Nephron (organoid): ENCODE measurements around the gene CYBA.

Experiments
- H3K27ac Mint-ChIP-seq, 3 experiments: 2 replicates each; pipeline ENCODE4 v1.8.0; 2020; ENCODE audit warnings: mixed read lengths in 3 of 3, mild to moderate bottlenecking in 2 of 3, moderate library complexity in 1 of 3
- H3K27me3 Mint-ChIP-seq: 2 replicates; pipeline ENCODE4 v1.8.0; 2021; ENCODE audit warnings: low read depth, mild to moderate bottlenecking, moderate library complexity, mixed read lengths
- H3K36me3 Mint-ChIP-seq: 2 replicates; pipeline ENCODE4 v1.8.0; 2020; ENCODE audit warnings: low read depth, mixed read lengths
- H3K4me1 Mint-ChIP-seq: 2 replicates; pipeline ENCODE4 v1.8.0; 2020; ENCODE audit warnings: mixed read lengths
- H3K4me3 Mint-ChIP-seq, 3 experiments: 2 replicates each; pipeline ENCODE4 v1.8.0; 2020; ENCODE audit warnings: mild to moderate bottlenecking in 3 of 3, mixed read lengths in 3 of 3, moderate library complexity in 2 of 3
- H3K9me3 Mint-ChIP-seq: 2 replicates; pipeline ENCODE4 v1.8.0; 2020; ENCODE audit warnings: mixed read lengths
- CTCF ChIP-seq, 3 experiments: fragments of 200-600 bp; sonication (generic); IDR thresholded peaks; one replicate each; pipeline ENCODE4 v1.5.0; 2021; ENCODE audit warnings: antibody characterized with exemption in 3 of 3; ENCODE audit not compliant: unreplicated experiment in 3 of 3

Gene CYBA

DNA sequence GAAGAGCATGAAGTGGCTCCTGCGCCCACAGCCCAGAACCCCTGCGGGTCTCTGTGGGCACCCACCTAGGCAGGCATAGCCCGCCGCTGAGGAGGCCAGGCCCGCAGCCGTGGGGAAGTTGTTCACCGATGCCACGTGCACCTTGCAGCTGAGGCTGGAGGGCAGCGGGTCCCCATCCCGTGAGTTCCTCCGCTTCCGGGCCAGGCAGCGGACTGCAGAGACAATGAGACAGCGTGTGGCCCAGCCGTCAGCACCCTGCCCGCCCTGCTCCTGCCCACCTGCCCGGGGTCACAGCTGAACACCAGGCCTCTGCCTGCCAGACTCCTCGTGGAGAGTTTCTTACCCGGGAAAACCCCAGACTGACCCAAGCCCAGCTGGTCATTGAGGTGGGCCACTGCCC, 6.5 kb upstream of the CYBA start:
- H3K9me3 Mint-ChIP-seq: no peaks in the 10 kb centered on the region
- no peak overlapping the region for H3K27ac Mint-ChIP-seq
- H3K27me3 Mint-ChIP-seq: no peaks in the 10 kb centered on the region
- no peak for TF ChIP-seq CTCF (IDR thresholded peaks at IDR 0.05; ENCODE audit: unreplicated experiment in 3 of 3)
- no peak overlapping the region for H3K4me3 Mint-ChIP-seq
- peaks cover 8% of the 10 kb centered on the region for H3K36me3 Mint-ChIP-seq
- peaks cover 9% of the 10 kb centered on the region for H3K4me1 Mint-ChIP-seq

DNA sequence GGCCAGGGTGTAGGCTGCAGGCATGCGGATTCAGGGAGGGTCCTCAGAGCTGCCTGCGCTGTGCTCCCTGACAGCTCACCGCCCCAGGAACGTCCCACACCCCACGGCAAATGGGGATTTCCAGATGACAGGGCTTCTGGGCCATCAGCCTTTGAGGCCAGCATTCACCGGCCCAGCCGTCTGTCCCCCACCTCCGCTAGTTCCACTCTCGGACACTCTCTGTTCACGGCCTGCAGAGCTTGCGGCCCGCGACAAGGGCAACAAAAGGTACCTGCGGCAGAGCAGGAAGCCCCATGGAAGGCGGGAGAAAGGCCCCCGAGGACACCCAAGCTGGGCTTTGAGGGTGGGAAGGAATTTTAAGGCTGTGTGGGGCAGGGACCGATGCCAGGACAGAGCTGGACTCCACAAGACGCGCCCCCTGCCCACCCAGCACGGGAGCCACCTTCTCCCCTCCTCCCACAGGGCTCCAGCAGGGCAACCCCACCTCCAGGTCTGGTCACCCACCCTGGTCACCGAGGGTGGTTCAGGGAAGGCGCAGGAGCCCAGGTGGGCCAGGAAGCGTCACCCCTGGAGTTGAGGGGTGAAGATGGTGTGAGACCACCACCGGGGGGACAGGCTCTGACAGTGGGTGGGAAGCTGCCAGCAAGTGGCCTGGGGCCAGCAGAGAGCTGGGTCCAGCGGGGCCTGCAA, 5.6 kb upstream of the CYBA start:
- no peak for TF ChIP-seq CTCF (IDR thresholded peaks at IDR 0.05; ENCODE audit: unreplicated experiment in 3 of 3)
- Mint-ChIP-seq H3K36me3 (peaks cover 8% of the 10 kb centered on the region), H3K4me3 (no peak overlapping the region), H3K9me3 (no peaks in the 10 kb centered on the region), H3K27ac (no peak overlapping the region), H3K27me3 (no peaks in the 10 kb centered on the region), H3K4me1 (peaks cover 3% of the 10 kb centered on the region)

DNA sequence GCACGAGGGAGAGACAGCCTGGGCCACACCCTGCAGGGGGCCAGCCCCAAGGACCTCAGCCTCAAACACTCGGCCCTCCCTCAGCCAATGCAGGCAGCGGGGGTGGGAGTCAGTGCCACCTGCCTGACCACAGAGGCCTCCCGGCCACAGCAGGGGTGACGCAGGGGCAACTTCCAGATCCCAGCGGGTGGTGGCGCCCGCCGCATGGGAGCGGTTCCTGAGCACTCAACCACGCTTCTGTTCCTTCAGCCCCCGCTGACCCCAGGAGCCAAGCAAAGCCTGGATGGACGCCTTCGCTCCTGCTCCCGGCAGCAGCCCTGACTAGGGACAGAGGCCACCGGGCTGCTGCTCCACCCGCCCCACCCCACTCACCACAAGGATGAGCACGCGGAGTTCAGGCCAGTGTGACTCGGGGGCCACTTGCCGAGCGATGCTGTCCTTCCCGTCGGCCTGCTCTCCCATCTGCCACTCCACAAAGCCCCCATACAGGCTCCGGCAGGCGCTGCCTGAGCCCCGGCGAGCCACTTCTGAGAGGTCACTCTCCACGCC, 5.0 kb upstream of the CYBA start:
- no peak overlapping the region for H3K27ac Mint-ChIP-seq
- H3K4me1 Mint-ChIP-seq: no peaks in the 10 kb centered on the region
- H3K36me3 Mint-ChIP-seq: peaks cover 8% of the 10 kb centered on the region
- no peaks in the 10 kb centered on the region for H3K9me3 Mint-ChIP-seq
- no peak for TF ChIP-seq CTCF (IDR thresholded peaks at IDR 0.05; ENCODE audit: unreplicated experiment in 3 of 3)
- no peaks in the 10 kb centered on the region for H3K27me3 Mint-ChIP-seq
- H3K4me3 Mint-ChIP-seq: no peak overlapping the region

GRCh38 chr16:88655053-88655732, 4.3 kb upstream of the CYBA start:
- no peaks in the 10 kb centered on the region for H3K9me3 Mint-ChIP-seq
- peaks cover 8% of the 10 kb centered on the region for H3K36me3 Mint-ChIP-seq
- no peaks in the 10 kb centered on the region for H3K27me3 Mint-ChIP-seq
- no peak for TF ChIP-seq CTCF (IDR thresholded peaks at IDR 0.05; ENCODE audit: unreplicated experiment in 3 of 3)
- no peak overlapping the region for H3K27ac Mint-ChIP-seq
- H3K4me1 Mint-ChIP-seq: no peaks in the 10 kb centered on the region
- no peak overlapping the region for H3K4me3 Mint-ChIP-seq

DNA sequence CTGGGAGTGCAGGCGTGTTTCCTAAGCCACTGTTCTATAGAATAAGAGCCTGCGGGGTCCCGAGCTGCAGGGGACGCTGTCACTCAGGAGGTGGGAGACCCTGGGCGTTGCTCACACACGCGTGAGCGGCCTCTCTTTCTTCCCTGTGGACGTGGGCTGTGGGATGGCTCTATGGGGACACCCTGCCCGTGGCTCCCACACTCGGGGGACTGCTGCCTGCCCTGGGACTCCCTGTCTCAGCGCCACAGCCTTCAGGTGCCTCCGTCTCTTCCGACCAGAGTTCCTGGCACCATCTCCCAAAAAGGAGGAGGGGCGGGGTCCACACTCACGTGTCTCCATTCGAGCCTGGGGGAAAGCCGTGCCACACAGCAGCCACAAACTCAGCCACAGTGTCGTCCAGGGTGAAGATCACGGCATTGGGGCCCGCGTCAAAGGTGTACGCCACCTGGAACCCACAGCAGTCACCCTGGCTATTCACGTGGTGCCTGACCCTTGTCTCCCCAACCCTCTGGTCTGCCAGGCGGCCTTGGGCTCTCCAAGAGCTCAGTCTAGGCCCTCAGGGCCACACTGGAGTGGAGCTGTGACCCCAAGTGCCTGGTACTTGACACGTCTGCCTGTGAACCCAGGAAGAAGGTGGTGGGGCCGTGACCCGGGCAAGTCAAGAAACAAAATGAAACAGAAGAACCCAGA, 3.7 kb upstream of the CYBA start:
- Mint-ChIP-seq H3K36me3 (peaks cover 8% of the 10 kb centered on the region), H3K4me3 (no peak overlapping the region), H3K4me1 (peaks cover under 1% of the 10 kb centered on the region), H3K27ac (no peak overlapping the region), H3K9me3 (no peaks in the 10 kb centered on the region), H3K27me3 (no peaks in the 10 kb centered on the region)
- no peak for TF ChIP-seq CTCF (IDR thresholded peaks at IDR 0.05; ENCODE audit: unreplicated experiment in 3 of 3)
